K562 (cell line): ENCODE data around the gene CCNC. TPM values are rescaled to one million over a fixed set of nuclear protein-coding genes. Genes with fewer than 3 reads are reported as not detected.

ENCODE experiments used
- CUX1 ChIP-seq: fragments of 200-800 bp; sonication (Bioruptor generic); IDR thresholded peaks from 2 replicates; pipeline ENCODE4 v1.6.1; 2016; ENCODE audit warnings: missing genetic modification characterization, missing compliant biosample characterization
- NR2C1 ChIP-seq, 2 experiments: fragments of 450-650 bp; IDR thresholded peaks; 2 replicates each; pipeline ENCODE4 v1.6.1; 2017; ENCODE audit warnings: mild to moderate bottlenecking in 2 of 2, antibody characterized with exemption in 1 of 2, inconsistent platforms in 1 of 2, missing compliant biosample characterization in 1 of 2, missing genetic modification characterization in 1 of 2
- VEZF1 ChIP-seq: fragments of 200-800 bp; sonication (Bioruptor generic); IDR thresholded peaks from 2 replicates; pipeline ENCODE4 v1.6.1; 2017; ENCODE audit warnings: missing genetic modification characterization, missing compliant biosample characterization
- polyA plus RNA-seq, 8 experiments: library from polyadenylated mRNA; depleted of rRNA in 4 of 8; stranded (reverse) in 5 of 8; unstranded in 3 of 8; fragments of >200 nt; fragmentation: Nextera tagmentation in 2 of 8; fragmentation: Illumina TruSeq in 1 of 8; extraction: Ambion mirVana in 2 of 8; extraction: Trizol in 1 of 8; gene quantifications; 2 replicates each; pipeline versions ENCODE4 v1.2.1 to v1.2.3, GENCODE V29; 2011 to 2014; ENCODE audit warnings: inconsistent platforms in 1 of 8, missing spikeins in 1 of 8
- total RNA-seq, 7 experiments: library from RNA; depleted of rRNA in 6 of 7; stranded (reverse); fragments of >200 nt in 6 of 7; fragmentation: Illumina TruSeq in 2 of 7; extraction: Trizol in 2 of 7; gene quantifications; 2 replicates each; pipeline versions ENCODE4 v1.2.1 to v1.2.3, GENCODE V29; 2011 to 2021; ENCODE audit warnings: low replicate concordance in 1 of 7
- TF ChIP-seq, protein P1 (sequence below): sonication (generic); formaldehyde crosslinking; IDR thresholded peaks from 2 replicates; pipeline ENCODE4 v1.8.0; 2022; ENCODE audit warnings: mild to moderate bottlenecking, missing genetic modification reagents, borderline replicate concordance

Gene CCNC
- total and polyA plus RNA-seq, 9 of the 15 experiments (the other 6 are each of a cell fraction or from before 2014, with no cell fraction given) = 68.7 to 177 (median 99.6) TPM

- TF ChIP-seq, protein P1, sequence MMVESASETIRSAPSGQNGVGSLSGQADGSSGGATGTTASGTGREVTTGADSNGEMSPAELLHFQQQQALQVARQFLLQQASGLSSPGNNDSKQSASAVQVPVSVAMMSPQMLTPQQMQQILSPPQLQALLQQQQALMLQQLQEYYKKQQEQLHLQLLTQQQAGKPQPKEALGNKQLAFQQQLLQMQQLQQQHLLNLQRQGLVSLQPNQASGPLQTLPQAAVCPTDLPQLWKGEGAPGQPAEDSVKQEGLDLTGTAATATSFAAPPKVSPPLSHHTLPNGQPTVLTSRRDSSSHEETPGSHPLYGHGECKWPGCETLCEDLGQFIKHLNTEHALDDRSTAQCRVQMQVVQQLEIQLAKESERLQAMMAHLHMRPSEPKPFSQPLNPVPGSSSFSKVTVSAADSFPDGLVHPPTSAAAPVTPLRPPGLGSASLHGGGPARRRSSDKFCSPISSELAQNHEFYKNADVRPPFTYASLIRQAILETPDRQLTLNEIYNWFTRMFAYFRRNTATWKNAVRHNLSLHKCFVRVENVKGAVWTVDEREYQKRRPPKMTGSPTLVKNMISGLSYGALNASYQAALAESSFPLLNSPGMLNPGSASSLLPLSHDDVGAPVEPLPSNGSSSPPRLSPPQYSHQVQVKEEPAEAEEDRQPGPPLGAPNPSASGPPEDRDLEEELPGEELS = peak; percentile 53; the same call in 1 of the 2 replicates
- TF ChIP-seq VEZF1 (CRISPR knock-in tag) (peak; percentile 60), CUX1 (CRISPR knock-in tag) (no peak), NR2C1 (IDR thresholded peaks at IDR 0.05) (peak; percentile 78), NR2C1 (tag; IDR thresholded peaks at IDR 0.05) (peak; percentile 88)
These were observed at the start of gene CCNC (continued) for GRCh38 chr6:99568103-99568933.
